A549 (cell line): ENCODE measurements around the gene RNF34.

Experiments
- CBX8 ChIP-seq: fragments of 200-600 bp; sonication (generic); IDR thresholded peaks from 2 replicates; pipeline ENCODE4 v1.6.1; 2016
- CEBPB ChIP-seq, 2 experiments: fragments of >200 bp in 1 of 2; sonication (Bioruptor Twin) in 1 of 2; formaldehyde crosslinking in 1 of 2; IDR thresholded peaks; 2 replicates each; pipeline ENCODE4 v1.6.1; 2012 to 2016
- CHD2 ChIP-seq: fragments of 150-350 bp; IDR thresholded peaks from 2 replicates; pipeline ENCODE4 v1.6.1; 2014; ENCODE audit warnings: low read length; ENCODE audit not compliant: partially characterized antibody
- CTCF ChIP-seq: fragments of >200 bp; sonication (Bioruptor Twin); formaldehyde crosslinking; IDR thresholded peaks from 3 replicates; pipeline ENCODE4 v1.5.1; 2016
- MAZ ChIP-seq: fragments of 150-350 bp; IDR thresholded peaks from 2 replicates; pipeline ENCODE4 v1.6.1; 2014; ENCODE audit warnings: antibody characterized with exemption, low read depth, low read length, borderline replicate concordance
- NFE2L2 ChIP-seq: fragments of 150-350 bp; conservative IDR thresholded peaks from 2 replicates; pipeline ENCODE4 v1.6.1; 2014; ENCODE audit warnings: low read length
- NR3C1 ChIP-seq: fragments of >200 bp; sonication (Bioruptor Twin); formaldehyde crosslinking; IDR thresholded peaks from 3 replicates; pipeline ENCODE4 v1.6.1; 2017
- POLR2A ChIP-seq: IDR thresholded peaks from 2 replicates; pipeline ENCODE4 v1.6.1; 2012; ENCODE audit warnings: mild to moderate bottlenecking, low read length
- POLR2AphosphoS2 ChIP-seq: conservative IDR thresholded peaks from 2 replicates; pipeline ENCODE4 v1.6.1; 2012; ENCODE audit warnings: low read length, improper control_type of control experiment, inconsistent platforms
- RARB ChIP-seq: fragments of 250-450 bp; sonication (Bioruptor Pico); IDR thresholded peaks from 2 replicates; pipeline ENCODE4 v1.8.0; 2021; ENCODE audit warnings: mild to moderate bottlenecking, moderate library complexity

GRCh38 chr12:121464331-121464730 is 64.4 kb downstream of the RNF34 start:
- TF ChIP-seq CBX8 = no peak
- no peak for TF ChIP-seq RARB (CRISPR knock-in tag)
- no peak for TF ChIP-seq NR3C1
- no peak for TF ChIP-seq CHD2
- TF ChIP-seq POLR2A = no peak
- no peak for TF ChIP-seq MAZ
- TF ChIP-seq CTCF = no peak
- TF ChIP-seq POLR2AphosphoS2 = no peak
- no peak for TF ChIP-seq CEBPB (IDR thresholded peaks at IDR 0.05)
- no peak for TF ChIP-seq NFE2L2
